Measurements from ENCODE around the gene MYRFL.
"Not testable (repeated sequence)": the region's sequence is repeated elsewhere in the genome, so short reads cannot be mapped to it uniquely, and the experiment has no call there.

MYRFL gene

DNA sequence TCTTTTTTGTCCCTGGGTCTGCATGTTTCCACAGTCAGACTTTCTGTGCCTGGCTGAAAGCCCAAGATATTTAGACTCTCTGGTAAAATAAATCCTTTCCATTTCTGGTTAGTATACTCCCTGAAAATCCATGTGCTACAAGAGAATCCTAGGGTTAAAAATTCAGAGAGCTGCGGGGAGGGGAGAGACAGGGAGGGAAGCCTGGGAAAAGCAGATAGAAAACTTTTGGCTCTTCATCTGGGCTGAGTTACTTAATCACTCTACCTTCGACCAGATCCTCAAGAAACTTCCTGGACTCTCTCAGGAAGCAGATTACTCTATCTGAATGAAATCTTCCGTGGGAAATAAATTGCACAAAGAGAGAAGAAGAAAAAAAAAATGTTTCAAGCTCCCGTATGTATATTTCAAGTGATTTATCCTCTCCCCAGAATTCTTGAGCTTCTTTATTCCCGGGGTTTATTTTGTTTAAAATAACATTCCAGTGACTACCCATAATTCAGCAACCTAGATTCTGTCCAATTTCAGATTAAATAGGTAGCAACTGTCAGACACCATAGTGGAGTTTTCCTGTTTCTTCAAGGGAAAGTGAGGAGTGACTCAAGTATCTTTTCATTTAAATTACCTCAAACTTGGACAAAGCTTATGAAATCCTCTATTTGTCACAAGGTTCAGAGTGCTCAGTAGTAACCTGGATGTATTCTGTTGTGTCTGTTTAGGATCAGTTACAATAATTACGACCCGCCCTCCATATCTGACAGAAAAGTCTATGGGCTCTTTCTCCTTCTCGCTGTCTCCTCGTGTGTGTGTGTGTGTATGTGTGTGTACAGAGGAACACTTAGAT, 163.7 kb downstream of the MYRFL start:
- no peak for DNase-seq (ENCODE audit: low read depth)

DNA sequence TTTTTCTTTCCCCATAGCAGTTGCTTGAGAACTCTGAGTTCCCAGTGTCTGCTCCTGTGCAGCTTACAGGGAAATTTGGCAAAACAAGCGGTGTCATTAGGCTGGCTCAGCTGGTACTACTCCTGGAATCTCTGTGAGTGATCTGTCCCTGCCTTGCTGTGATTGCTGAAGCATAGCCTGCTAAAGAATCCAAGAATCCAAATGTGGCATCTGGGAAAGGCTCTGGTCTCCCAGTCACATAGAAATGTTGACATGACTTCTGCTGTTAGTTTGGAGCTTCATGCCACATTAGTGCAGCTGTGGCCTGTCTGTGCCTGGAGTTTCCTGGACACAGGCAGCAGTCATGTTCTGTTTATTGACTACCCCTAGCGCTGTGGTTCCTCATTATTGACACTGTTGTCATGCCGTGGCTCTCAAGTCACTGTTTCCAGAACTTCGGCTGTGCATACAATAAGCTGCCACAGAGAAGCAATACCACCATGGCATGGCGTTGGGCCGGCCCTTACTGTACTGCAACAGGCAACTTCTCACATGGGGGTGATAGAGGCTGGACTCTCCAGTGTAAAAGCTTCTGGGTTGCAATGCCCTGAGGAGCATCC, 166.8 kb downstream of the MYRFL start:
- DNase-seq (ENCODE audit: low read depth) = no peak

DNA sequence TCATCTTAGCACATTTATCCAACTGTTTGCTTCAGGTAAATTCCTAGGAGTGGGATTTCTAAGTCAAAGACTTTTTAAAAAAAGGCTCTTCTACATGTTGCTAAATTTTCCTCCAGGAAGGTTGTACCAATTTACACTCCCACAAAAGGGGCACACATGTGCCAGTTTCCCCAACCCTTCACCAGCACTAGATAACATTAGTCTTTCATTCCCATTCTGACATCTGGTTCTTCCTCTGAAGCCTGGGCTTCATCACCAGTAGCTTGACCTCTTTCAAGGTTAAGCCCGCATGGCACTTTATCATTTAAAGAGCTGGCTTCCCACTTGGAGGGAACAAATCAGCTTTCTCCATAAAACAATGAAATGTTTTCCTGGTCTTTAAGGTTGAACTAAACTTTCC, 168.4 kb downstream of the MYRFL start:
- no peak for DNase-seq (ENCODE audit: low read depth)

DNA sequence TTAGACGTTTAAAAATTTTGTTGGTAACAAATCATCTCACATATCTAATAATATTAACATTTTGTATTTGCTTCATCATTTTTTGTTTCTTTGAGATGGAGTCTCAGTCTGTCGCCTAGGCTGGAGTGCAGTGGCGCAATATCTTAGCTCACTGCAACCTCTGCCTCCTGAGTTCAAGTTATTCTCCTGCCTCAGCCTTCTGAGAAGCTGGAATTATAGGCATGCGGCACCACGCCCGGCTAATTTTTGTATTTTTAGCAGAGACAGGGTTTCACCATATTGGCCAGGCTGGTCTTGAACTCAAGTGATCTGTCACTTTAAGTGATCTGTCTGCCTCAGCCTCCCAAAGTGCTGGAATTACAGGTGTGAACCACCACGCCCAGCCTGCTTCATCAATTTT, 169.1 kb downstream of the MYRFL start:
- DNase-seq (ENCODE audit: low read depth) = not testable (repeated sequence)

DNA sequence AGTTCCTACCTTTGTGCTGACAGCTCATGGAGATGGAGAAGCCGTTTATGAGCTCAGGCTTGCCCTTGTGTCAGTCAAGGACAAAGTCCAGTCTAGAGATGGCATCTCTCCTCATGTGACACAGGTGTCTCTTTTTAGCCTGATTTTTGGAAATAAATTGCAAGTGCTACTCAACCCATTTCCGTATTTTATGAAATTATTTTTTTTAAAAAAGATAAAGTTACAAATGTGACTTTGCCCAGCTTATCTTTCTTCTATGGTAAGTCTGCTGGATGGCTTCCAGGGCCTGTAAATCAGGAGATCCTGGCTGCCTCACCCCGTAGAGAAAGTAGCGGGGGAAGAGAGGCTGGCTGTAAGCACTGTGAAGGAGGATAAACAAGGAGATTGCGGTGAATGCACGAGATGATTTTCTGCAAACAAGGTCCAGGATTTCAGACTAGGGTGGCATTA, 169.7 kb downstream of the MYRFL start:
- no peak for DNase-seq (ENCODE audit: low read depth)

DNA sequence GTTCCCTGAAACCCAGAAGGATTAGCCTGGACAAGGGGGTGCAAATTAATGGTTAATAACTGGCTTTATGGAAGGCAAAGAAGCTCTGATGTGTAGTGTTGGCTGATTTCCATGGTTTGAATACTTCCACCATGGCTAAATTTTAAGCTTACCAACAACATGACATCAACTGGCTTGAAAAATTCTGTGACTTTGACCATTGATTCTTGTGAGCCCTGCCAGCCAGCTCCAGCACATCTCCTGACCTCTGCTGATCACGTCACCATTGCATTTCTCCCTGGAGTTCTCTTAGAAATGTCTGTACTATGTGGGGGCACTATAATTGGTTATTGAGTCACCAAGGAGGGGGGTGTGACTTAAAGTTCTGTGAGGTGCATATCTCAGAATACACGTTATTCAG, 171.2 kb downstream of the MYRFL start:
- DNase-seq (ENCODE audit: low read depth) = no peak

DNA sequence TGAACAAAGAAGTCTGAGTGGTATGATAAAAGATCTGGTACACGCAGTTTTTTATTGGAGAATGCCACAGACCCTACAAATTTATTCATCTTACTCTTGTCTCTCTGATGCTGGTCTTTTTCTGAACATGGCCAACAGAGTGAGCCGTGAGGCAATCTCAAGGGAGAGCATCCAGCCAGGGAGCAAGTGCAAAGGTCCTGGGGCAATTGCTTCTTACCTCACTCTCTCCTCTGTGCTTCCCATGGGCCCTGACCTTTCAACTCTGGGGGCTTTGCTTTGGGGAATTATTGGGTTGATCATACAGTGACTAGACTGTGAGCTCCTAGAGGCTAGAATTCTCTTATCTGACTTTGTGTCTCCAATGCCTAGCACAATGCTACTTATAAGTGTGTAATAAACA, 171.7 kb downstream of the MYRFL start:
- no peak for DNase-seq (ENCODE audit: low read depth)

DNA sequence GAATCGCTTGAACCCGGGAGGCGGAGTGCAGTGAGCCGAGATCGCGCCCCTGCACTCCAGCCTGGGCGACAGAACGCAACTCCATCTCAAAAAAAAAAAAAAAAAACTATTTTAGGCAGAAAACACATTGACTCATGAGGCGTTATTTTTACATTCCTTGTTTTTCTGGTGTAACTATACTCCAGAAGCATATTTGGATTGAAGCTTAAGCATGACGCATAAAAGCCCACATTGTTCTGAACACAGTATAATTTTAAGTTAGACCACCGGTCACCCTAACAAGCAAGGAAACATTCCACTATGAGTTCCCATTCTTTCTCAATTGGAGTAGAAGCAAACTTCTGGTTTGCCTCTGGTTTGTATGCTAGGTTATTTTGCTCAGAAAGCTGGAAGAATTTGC, 173.0 kb downstream of the MYRFL start:
- no peak for DNase-seq (ENCODE audit: low read depth)

DNA sequence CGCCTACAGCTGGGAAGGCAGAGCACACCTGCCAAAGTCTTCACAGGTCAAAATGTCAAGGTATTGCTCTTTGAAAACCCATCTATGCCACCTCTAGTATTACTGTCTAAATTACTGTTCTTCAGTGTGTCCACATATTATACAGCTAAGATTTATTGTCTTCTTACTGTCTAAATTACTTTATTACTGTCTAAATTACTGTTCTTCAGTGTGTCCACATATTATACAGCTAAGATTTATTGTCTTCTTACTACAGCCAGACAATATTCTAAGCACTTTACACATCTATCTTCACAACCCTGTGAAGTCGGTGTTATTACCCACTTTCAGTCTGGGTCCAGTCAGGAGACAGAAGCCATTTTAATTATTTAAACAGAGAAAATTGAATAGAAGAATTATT, 173.9 kb downstream of the MYRFL start:
- no peak for DNase-seq (ENCODE audit: low read depth)

DNA sequence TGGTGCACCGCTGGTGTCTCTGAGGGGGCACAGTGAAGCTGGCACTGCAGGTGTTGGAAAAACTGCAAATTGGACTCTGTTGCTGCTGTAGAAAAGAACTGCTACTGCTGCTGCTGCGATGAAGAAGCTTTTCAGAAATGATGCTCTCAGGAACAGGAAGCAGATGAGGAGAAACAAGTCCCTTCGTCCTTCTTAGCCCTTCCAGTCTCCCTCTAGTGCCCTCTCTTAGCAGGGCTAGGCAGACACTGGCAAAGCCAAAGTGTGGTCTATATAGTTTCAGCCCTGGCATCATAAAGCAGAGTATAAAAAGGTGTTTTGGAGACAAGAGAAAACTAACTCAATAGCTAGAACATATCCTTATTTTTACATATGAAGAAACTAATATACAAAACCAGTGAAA, 174.5 kb downstream of the MYRFL start:
- DNase-seq (ENCODE audit: low read depth) = no peak

DNA sequence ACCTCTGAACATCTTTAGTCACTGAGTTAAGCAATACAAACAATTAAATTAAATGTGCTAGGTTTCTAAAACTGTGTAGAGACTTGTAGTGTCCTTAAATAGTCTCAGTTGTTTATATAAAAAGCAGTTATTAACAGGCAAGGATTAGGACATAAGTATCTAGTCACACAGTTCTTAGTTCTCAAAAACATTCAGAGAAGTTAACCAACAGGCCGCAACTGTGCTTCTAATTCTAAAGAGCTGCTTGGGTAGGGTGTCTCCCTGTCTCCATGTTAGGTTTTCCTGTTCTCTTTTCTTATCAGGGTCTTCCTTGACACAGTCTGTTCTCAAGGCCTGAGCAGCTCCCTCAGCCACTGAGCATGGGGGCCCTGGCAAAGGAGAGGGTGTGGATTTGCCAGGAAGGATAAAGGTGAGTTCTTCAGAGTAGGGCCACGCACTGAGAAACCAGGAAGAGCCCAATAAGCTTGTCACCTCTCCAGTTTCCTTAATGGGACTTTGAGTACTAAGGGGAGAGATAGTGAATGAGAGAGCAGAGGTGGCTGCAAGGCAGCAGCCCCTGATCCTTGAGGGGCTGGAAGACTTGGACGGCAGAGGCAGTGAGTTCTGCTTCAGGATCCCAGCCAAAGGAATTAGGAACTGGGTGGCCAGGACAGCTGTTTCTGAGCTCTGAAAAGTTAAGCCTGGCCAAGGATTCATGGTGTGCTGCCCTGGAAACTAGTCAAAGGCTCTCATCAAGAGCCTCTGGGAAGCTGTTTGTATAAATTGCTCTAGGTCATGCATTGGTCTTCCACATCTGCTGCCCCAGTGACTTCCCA, 177.3 kb downstream of the MYRFL start:
- no peak for DNase-seq (ENCODE audit: low read depth)

DNA sequence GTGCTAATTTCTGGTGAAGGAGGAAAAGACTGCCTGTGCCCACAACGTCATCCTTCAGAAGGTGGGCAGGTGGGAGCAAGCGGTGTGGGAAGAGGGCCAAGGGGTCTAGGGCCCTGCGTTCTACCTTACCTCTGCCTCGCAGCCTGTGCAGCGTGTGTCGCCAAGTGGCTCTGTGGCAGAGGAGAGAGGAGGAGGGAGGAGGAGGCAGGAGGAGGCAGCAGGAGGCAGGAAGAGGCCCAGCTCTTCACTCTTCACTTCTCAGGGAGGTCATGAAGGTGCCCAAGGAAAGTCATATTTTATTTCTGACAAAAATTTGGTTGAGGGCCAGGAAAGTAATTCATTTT, 177.9 kb downstream of the MYRFL start:
- no peak for DNase-seq (ENCODE audit: low read depth)

DNA sequence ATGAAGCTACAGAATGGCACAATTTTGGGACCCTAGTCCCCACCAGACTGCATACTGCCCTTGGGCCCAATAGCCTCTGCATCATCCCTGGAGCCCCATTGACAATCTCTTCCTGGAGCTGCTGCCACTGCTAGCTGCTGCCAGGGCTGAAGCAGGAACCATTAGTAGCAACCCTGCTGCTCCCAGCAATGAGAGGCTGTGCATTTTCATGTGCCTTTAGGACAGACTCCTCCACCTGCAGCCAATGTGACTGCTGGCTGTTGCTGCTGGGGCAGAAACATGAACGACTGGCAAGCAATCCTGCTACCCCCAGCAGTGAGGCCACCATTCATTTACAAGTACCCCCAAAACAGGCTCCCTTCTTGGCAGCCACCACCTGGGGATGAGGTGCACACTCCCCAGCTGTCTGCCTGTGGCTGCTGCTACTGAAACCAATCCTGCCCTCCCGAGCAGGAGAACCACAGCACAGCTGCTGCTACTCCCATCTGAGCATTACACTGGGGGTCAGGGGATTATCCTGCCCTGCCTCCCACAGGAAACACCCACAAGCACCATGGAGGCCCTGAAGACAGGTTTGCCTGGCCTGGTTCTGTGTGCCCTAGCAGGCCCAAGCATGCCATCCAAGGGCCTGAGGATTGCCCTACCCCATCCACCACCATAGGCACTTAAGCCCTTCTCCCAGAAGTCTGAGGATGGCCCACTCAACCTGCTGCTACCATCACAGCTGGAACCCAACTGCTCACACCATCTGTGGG, 181.0 kb downstream of the MYRFL start:
- no peak for DNase-seq (ENCODE audit: low read depth)

DNA sequence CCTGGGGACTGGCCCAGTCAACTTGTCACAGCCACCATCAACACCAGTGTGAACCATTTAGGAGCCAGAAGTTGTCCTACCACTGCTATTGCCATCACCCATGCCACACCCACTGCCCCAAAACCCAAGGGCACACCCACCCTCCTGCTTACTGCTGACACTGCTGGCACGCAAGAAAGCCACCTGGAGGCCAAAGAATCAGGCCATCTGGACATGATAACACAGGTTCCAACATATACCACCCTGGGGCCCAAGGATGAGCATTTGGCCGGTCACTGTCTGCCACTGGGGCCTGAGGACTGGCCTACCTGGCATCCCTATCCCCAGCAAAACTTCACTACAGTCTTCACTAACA, 181.6 kb downstream of the MYRFL start:
- no peak for DNase-seq (ENCODE audit: low read depth)

DNA sequence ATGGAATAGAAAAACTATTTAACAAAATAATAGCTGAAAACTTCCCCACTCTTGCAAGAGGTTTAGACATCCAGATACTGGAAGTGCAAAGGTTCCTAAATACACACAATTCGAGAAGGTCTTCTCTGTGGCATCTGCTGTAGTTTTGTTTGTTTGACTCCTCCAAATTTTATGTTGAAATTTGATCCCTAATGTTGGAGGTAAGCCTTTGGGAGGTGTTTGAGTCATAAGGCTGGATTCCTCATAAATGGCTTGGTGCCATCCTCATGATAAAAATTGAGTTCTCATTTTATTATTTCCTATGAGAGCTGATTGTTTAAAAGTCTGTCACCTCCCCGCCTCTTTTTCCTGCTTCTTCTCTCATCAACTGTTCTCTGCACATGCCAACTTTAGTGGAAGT, 182.7 kb downstream of the MYRFL start:
- no peak for DNase-seq (ENCODE audit: low read depth)

Measured in T-helper 22 cell (primary cell).